Medulla oblongata (tissue), 1 donor: ENCODE measurements around the gene TMOD4.
"Not testable (repeated sequence)": the region's sequence is repeated elsewhere in the genome, so short reads cannot be mapped to it uniquely, and the experiment has no call there.

Experiments
- DNase-seq: peaks from one replicate; pipeline ENCODE4 v3.0.0-alpha.2; 2015; ENCODE audit errors: extremely low spot score

Gene TMOD4

DNA sequence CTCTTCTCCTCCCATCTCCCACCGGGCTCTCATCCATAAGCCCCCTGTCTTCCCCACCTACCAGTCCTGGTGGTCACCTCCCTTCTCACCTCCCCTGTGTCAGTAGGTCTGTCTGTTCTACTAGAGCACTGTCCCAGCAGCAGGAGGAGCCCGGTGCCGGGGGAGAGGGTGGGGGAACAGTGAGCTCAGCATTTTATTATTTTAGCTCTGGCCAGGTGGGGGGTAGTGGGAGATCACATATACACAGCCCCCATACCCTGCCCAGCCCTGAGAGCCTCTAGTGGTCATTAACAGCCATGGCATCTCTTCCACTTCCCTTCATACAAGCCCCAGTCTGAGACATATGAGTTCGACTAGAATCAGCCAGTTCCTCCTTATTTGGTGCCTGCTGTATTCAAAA, at the start of gene TMOD4:
Gene TMOD4, minus strand, starts transcription at position 119 of the 400 bp plus-strand sequence. CDS start 1,106 bp downstream, outside the sequence.
- no peak for DNase-seq

DNA sequence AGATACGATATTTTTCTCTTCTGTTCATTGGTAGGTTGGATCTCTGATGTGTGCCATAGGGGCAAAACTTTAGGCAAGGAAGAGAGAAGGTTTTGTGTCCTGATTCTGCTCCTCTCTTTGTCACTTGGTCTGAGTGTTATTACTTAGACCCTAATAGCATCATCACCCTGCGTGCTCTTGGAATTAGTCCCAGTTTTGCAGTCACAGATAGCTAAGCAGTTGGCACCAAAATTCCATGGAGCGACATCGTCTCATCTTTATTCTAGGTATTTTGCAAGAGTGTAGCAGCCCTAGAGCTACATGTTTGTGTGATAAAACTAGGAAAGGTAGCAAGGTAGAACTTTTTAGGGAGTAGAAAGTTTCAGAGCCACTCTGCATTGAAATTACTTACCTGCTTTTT, 46.3 kb upstream of the TMOD4 start:
- DNase-seq: no peak

DNA sequence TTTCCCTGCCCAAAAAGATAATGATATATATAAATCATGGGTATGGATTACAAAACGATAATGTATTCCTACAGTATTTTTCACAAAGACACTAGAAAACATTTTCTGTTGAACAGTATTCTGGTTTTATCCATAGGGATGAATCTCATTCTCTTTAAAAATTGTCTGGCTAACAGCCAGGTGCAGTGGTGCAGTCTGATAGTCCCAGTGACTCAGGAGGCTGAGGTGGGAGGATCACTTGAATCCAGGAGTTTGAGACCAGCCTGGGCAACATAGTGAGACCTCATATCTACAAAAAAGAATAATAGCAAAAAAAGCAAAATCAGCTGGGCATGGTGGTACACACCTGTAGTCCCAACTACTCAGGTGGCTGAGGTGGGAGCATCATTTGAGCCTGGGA, 45.8 kb upstream of the TMOD4 start:
- DNase-seq: no peak

- no peak for DNase-seq
Measured at GRCh38 chr1:151213560-151213959, 37.8 kb upstream of the TMOD4 start.

GRCh38 chr1:151211972-151212705, 36.4 kb upstream of the TMOD4 start:
- no peak for DNase-seq

DNA sequence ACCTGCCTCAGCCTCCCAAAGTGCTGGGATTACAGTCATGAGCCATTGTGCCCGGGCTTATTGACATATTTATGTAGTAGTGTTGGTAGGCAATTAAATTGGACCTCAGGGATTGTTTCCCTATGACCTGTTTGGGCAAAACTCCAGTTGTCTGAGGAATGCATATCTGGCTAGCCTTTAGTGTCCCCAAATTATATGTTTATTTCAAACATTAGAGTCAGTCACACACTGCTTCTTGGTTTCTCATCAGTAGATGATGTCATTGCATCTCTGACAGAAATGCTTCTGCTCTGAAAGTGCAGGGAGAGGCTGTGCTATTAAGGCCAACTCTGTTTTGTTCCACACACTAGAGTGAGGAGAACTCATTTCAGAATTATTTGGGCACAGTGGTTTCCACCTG, 35.0 kb upstream of the TMOD4 start:
- DNase-seq: no peak

GRCh38 chr1:151205381-151205965, 29.7 kb upstream of the TMOD4 start:
- not testable (repeated sequence) for DNase-seq

- no peak for DNase-seq
Measured at GRCh38 chr1:151199873-151200581, 24.2 kb upstream of the TMOD4 start.

GRCh38 chr1:151198254-151199127, 22.7 kb upstream of the TMOD4 start, which contains the start of gene PIP5K1A:
Gene PIP5K1A, plus strand, starts transcription at chr1:151198552. Its CDS starts 445 bp downstream, at chr1:151198997.
- peak; percentile 99 for DNase-seq

DNA sequence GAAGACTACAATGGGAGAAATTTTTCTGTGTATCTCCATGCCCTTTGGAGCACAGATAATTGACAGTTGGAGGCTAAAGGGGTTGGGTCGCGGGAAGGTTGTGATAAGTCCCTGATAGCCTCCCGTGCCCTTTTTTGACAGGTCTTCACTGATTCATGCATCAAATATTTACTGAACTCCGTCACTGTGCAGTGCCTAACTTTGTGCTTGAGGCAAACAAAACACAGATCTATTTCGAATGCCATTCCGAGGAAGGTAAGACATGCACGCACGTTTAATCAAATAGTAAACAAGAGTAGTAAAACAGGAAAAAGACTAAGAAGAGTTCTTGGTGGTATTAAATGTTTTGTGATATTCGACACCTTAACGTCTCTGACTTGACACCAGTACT, 22.1 kb upstream of the TMOD4 start:
- no peak for DNase-seq

DNA sequence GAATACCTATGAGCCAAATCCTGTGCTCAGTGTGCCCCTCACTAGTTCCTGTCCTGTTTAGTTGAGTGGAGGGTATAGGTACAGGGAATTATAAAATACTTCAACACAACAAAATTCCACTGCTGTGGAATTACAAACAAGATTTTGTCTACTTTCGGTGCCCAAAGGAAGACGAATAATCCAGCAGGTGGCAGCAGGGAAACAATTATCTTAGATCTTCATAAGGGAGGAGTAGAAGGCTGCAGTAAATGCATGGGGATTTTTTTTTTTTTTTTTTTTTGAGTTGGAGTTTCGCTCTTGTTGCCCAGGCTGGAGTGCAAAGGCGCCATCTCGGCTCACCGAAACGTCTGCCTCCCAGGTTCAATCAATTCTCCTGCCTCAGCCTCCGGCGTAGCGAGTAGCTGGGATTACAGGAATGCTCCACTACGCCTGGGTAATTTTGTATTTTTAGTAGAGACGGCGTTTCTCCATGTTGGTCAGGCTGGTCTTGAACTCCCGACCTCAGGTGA, 20.6 kb upstream of the TMOD4 start:
- peak; percentile 93 for DNase-seq

- DNase-seq: not testable (repeated sequence)
Measured at GRCh38 chr1:151194894-151195594, 19.3 kb upstream of the TMOD4 start.

- no peak for DNase-seq
Measured at GRCh38 chr1:151193856-151194255, 18.1 kb upstream of the TMOD4 start.

DNA sequence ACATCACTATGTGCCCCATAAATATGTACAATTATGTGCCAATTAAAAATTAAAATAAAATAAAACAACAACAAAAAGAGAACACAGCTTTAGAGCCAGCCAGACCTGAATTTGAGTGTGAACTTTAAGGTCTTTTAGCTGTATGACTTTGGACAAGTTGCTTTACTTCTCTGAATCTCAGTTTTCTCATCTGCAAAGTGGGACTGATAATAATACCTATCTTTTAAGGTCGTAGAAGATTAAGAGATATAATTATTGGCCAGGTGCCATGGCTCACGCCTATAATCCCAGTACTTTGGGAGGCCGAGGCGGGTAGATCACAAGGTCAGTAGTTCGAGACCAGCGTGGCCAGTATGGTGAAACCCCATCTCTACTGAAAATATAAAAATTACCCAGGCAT, 17.5 kb upstream of the TMOD4 start:
- DNase-seq: no peak

DNA sequence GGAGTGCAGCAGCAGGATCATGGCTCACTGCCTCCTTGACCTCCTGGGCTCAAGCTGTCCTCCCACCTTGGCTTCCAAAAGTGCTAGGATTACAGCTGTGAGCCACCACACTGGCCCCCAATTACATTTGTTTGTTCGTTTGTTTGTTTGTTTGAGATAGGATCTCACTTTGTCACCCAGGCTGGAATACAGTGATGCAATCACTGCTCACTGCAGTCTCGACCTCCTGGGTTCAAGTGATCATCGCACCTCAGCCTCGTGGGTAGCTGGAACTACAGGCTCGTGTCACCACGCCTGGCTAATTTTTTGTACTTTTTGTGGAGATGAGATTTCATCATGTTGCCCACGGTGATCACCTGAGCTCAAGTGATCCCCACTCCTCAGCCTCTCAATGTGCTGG, 16.3 kb upstream of the TMOD4 start:
- DNase-seq: no peak

DNA sequence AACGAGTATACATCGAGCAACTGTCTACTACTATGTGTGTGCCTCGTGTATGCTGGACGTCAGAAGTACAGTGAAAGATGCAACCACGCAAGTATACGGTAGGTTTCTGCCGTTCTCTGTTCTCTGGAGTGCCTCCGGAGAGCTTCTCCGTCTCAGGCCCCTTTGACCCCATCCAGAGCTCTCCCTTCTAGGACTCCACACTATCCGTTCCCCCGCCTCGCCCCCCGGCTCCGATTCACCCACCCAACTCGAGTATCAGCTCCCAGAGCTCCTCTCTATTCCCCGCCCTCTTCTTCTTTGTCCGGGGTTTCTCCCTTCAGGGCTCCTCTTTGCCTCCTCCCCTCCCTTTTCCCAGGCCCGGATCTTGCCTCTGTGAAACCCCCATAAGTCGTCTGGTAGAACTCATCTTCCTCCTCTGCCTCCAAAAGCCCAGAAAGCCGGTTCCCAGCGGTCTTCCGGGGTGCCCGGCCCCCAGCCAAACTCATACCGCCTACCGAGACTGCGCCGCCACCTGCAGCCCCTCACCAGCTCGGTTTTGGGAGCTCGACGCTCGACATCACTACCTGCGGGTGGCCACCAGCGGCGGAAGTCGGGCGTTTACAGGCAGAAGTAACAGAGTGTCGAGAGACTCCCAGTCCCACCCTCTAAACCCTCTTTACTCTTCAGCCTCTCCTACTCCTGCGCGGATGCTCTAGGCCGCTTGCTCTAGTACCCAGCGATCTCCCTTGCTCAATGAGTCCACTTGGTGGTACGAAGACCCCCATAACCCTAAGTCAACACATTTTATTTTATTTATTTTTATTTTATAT, 14.1 kb upstream of the TMOD4 start, which contains the start of gene VPS72:
Gene VPS72, minus strand, starts transcription at position 561 of the 809 bp plus-strand sequence. Its CDS starts 76 bp downstream, at position 485.
- DNase-seq: peak; percentile 91

- not testable (repeated sequence) for DNase-seq
Measured at GRCh38 chr1:151188667-151189066, 12.9 kb upstream of the TMOD4 start.

DNA sequence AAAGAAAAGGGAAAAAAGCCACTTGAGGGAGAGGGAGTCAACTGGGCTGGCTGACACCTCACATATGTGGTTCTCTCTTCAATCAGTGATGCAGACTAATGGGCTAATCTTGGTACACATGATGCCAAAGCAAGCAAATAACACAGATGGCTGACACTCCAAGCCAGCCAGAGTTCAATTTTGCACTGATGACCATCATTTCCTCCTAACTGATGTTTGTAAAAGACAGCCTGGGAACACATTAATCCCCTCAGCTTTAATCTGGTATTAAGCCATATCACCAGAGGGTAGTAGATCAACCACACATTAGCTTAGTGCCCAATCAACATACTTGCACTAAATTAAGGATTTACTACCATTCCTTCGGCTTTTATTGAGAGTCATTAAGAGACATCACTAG, 11.4 kb upstream of the TMOD4 start:
- DNase-seq: no peak

DNA sequence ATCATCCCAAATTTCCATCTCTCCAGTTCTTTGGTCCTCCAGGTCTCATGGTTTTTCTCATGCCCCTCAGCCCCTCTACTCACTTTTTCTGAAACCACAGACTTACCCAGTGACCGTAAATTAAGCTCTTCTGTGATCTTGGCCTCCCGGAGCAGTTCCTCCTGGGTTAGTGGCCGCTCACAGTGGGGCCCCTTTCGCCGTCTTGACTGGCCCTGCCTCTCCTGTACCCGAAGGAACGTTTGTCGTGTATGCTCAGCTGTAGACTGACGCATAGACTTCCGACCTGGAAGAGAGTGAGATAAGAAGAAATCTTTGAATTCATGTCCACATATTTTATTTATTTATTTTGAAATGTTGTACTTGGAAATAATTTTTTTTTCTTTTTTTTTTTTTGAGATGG, 8.4 kb upstream of the TMOD4 start:
- DNase-seq: no peak

- DNase-seq: no peak
Measured at GRCh38 chr1:151176514-151177045, 799 bp upstream of the TMOD4 start.
